ENCODE data around the gene CRYBB2.
"Not testable (repeated sequence)": the region's sequence is repeated elsewhere in the genome, so short reads cannot be mapped to it uniquely, and the experiment has no call there.

CRYBB2 gene

GRCh38 chr22:25219211-25219689 is at the start of gene CRYBB2:
Gene CRYBB2, plus strand, starts transcription at chr22:25219639. Its CDS starts 1,791 bp downstream, at chr22:25221430.
- DNase-seq (ENCODE audit: insufficient read length, low spot score) (no peak), FAIRE-seq (no peak)

GRCh38 chr22:25170426-25170980 is 48.9 kb upstream of the CRYBB2 start:
- no peak for DNase-seq (ENCODE audit: insufficient read length, low spot score)
- no peak for FAIRE-seq

DNA sequence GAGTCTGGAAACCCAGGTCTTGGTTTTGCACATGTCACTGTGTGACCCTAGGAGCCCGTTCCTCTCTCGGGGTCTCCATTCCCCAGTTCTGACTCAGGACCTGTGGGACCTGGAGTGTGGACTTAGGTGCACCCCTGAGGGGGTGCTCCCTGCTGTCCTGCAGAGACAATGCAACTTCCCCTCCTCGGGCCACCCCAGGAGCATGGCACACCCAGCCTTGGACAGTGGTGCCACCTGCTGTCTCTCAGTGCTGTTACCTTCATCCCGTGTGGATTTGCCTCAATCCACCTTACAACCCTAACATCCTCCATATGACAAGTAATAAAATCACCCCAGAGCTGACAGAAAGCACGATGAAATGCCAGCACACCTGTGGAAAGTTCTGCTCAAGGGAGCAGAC is 47.3 kb upstream of the CRYBB2 start:
- no peak for FAIRE-seq
- no peak for DNase-seq (ENCODE audit: insufficient read length, low spot score)

GRCh38 chr22:25174156-25174887 is 45.1 kb upstream of the CRYBB2 start:
- DNase-seq (ENCODE audit: insufficient read length, low spot score): no peak
- FAIRE-seq: no peak

DNA sequence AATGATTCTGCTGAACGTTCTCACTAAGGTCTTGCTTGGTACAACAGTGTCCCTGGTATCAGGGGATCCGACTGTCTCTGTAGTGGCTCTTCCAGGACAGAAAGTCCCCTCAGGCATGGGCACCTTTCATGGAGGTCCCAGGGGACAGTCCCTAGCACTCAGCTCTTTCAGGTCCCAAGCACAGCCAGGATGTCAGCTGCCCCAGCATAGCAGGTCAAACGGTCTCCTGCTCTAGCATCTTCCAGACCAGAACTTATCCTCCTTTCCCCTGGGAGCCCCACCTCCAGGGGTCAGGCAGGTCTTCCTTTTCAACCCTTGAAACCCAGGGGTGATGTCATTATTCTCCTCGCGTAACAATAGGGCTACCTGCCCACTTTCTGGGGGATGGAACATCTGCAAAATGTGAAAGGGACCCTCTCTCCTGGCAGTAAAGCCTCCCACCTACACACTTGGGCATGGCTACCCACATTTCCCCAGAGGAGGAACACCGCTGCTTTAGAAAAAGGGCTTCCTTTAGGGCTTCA is 44.5 kb upstream of the CRYBB2 start:
- no peak for FAIRE-seq
- DNase-seq (ENCODE audit: insufficient read length, low spot score): no peak

DNA sequence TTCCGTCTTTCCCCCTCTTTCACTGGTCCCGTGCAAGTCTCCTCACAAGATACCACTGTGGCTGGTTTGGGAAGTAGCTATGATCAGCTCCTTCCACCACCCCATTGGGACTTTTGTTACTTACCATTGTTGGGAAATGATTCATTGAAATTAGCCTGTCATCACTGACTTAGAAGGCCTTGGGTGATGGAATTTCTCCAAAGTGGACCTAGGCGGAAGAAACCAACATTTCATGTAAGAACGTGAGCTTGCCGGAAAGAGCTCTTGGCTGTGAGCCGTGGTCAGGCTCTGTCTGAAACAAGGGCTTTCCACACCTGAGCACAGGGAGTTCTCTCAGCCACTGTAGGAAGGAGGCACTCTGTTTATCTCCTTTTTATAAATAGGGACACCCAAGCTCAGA is 43.3 kb upstream of the CRYBB2 start:
- FAIRE-seq: no peak
- DNase-seq (ENCODE audit: insufficient read length, low spot score): no peak

DNA sequence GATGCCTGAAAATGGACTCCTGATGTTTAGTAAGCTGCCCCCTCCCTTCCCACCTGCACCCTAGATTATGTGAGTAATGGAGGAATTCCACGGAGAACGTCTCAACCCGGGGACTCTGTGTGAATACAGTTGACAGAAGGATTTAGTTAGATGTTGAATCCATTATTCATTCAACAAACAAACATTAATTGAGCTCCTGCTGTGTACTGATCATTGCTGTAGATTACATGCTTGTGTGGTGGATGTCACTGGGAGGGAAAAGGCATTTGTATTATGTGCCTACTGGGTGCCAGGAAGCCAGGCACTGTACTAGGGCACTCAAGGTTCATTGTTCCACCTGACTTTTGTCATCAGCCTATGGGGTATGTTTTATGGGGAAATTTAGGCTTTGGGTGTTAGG is 42.6 kb upstream of the CRYBB2 start:
- DNase-seq (ENCODE audit: insufficient read length, low spot score) (no peak), FAIRE-seq (no peak)

GRCh38 chr22:25177226-25177625 is 42.2 kb upstream of the CRYBB2 start:
- DNase-seq (ENCODE audit: insufficient read length, low spot score) (no peak), FAIRE-seq (no peak)

GRCh38 chr22:25177895-25178294 is 41.5 kb upstream of the CRYBB2 start:
- FAIRE-seq (no peak), DNase-seq (ENCODE audit: insufficient read length, low spot score) (no peak)

DNA sequence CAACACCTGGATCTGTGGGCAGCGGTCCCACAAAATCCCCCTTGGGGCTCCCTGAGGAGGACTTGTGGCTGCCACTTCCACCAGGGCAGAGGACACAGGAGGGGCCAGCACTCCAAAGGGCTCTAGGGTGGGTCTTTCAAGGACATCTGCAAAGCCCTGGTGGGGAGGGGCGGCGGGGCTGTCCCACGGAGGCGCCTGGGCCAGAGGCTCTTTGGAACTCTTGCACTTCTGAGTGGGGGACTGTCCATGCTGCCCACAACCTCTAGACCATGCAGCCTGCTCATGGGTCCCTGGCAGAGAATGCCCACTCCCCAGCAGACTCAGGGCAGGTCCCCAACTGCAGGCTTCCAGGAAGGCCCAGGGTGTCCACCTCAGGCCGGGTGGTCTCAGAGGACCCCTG is 41.1 kb upstream of the CRYBB2 start:
- not testable (repeated sequence) for FAIRE-seq; DNase-seq (ENCODE audit: insufficient read length, low spot score)

DNA sequence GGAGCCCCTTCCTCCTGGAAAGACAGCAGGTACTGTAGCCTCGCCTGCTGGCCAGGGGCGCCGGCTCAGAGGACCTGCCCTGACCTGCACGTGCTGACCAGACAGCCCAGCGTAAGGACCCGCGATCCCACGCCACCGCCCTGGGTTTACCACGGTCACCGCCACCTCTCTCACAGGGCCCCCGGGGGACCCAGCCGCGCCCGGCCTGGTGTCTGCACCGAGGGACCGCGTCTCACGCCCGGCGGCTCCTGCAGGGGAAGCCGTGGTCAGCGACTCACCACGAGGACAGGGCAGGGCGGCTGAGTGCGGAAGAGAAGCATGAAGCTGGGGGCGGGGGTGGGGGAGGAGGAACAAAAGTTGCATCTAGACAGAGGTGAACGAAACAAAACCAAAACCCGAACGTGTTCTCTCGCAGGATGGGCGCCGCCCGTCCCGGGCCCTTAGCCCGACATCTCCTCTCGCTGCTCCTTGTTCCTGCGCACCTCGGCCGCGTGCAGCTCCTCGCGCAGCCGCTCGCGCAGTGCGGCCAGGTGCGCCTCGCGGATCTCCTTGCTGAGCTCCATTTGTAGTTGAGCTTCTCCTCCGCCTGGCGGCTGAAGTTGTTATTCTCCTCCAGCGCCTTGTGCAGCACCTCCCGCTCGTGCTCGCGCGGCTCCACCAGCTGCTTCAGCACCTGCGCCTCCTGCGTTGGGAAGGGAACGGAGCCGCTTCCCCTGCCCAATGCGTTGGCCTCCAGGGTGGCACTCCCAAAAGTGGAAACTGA is 40.4 kb upstream of the CRYBB2 start:
- DNase-seq (ENCODE audit: insufficient read length, low spot score): not testable (repeated sequence)
- FAIRE-seq: peak; percentile 80

DNA sequence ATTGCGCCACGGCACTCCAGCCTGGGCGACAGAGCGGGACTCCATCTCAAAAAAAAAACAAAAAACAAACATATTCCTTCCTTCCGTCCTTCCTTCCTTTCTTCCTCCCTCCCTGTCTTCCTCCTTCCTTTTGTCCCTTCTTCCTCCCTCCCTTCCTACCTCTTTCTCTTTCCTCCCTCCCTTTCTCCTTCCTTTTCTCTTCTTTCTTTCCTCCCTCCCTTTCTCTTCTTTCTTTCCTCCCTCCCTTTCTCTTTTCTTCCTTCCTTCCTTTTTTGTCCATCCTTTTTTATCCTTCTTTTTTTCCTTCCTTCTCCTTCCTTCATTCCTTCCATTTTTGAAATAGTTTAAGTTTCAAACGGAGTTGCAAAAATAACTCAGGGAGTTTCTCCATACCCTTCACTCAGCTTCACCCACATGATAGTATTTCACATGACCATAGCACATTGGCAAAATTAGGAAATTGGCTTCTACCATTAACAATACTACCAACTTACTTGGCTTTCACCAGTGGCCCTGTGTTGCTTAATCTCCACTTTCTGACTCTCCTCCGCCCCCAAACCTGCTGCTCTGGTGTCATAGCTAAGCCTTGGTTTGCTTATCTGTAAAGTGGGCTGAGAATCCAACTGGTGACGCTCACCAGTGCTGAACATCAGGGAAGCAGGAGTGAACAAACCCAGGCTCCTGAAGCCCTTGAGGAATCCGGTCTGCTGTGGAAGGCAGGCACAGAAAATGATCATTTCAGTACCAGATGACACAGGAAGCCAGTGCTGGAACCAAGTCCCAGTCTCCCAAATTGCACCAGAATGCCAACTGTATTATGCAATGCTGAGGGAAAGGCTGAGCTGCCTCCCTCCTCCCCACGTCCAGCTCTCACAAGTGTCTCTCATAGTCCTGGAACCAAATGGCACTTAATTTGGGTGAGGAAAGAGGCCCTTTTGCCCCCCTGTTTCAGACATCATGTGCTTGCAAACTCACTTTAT is 37.0 kb upstream of the CRYBB2 start:
- FAIRE-seq: no peak
- DNase-seq (ENCODE audit: insufficient read length, low spot score): no peak

- DNase-seq (ENCODE audit: insufficient read length, low spot score): no peak
- no peak for FAIRE-seq
These were observed 35.4 kb upstream of the CRYBB2 start for GRCh38 chr22:25183949-25184619.

DNA sequence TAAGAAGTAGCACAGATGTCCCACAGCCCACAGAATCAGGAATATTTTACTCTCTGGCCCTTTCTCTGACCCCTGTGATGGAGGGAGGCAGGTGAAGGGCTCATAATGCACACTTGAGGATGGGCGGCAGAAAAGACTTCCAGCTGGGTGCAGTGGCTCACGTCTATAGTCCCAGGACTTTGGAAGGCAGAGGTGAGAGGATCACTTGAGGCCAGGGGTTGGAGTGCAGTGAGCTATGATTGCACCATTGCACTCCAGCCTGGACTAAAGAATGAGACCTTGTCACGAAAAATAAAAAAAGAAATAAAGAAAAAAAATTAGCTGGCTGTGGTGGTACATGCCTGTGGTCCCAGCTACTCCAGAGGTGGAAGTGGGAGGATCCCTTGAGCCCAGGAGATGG is 33.3 kb upstream of the CRYBB2 start:
- FAIRE-seq: no peak

GRCh38 chr22:25187469-25187868 is 32.0 kb upstream of the CRYBB2 start:
- DNase-seq (ENCODE audit: insufficient read length, low spot score) (no peak), FAIRE-seq (no peak)

More for the DNA sequence above, 33.3 kb upstream of the CRYBB2 start:
- no peak for DNase-seq (ENCODE audit: insufficient read length, low spot score)

- FAIRE-seq: no peak
These were observed 27.0 kb upstream of the CRYBB2 start for GRCh38 chr22:25192406-25192805.

GRCh38 chr22:25193130-25193529 is 26.3 kb upstream of the CRYBB2 start:
- DNase-seq (ENCODE audit: insufficient read length, low spot score) (no peak), FAIRE-seq (no peak)

More at GRCh38 chr22:25192406-25192805, 27.0 kb upstream of the CRYBB2 start:
- no peak for DNase-seq (ENCODE audit: insufficient read length, low spot score)

- FAIRE-seq (no peak), DNase-seq (ENCODE audit: insufficient read length, low spot score) (no peak)
These were observed 25.9 kb upstream of the CRYBB2 start for GRCh38 chr22:25193548-25193947.

DNA sequence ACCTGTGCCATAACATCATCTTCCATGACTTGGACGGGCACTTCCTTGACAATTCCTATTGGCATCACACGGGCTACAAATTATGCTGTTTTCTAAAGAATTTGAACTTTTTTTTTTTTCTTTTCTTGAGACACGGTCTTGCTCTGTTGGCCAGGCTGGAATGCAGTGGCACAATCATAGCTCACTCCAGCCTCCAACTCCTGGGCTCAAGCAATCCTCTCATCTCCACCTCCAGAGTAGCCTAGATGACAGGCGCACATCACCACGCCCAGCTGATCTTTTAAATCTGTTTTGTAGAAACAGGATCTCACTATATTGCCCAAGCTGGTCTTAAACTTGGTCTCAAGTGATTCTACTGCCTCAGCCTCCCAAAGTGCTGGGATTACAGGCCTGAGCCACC is 23.1 kb upstream of the CRYBB2 start:
- FAIRE-seq (no peak), DNase-seq (ENCODE audit: insufficient read length, low spot score) (no peak)

DNA sequence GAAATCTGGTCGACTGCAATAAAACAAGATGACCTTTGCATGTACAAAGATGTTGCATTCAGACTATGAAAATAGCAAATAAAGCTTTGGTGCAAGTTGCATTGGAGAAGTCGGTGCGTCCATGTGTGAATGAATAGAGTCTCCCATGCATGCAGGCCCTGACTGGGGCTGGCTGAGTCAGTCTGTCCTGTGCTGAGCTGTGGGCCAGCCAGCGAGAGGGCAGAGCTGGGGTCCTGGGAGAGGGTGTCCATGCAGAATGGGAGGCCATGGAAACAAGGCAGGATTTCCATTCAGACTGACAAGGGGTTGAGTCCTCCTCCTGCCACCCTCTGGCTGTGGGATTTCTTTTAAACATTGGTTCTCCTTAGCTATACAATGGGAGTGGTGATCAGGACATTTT is 22.1 kb upstream of the CRYBB2 start:
- no peak for FAIRE-seq

More for the DNA sequence above, 22.1 kb upstream of the CRYBB2 start:
- DNase-seq (ENCODE audit: insufficient read length, low spot score): no peak

Data from HTR-8/SVneo (cell line).